HG02840 (cell line): ENCODE results near the gene ATP7A.
"Not testable (repeated sequence)": the region's sequence is repeated elsewhere in the genome, so short reads cannot be mapped to it uniquely, and the experiment has no call there.

Experiments
- ATAC-seq: cut with Tn5 transposase; IDR thresholded peaks from one replicate; pipeline ENCODE4 v1.9.1; 2021; ENCODE audit warnings: mild to moderate bottlenecking, moderate library complexity, moderate number of reproducible peaks; ENCODE audit not compliant: unreplicated experiment, low FRiP score

ATP7A gene

DNA sequence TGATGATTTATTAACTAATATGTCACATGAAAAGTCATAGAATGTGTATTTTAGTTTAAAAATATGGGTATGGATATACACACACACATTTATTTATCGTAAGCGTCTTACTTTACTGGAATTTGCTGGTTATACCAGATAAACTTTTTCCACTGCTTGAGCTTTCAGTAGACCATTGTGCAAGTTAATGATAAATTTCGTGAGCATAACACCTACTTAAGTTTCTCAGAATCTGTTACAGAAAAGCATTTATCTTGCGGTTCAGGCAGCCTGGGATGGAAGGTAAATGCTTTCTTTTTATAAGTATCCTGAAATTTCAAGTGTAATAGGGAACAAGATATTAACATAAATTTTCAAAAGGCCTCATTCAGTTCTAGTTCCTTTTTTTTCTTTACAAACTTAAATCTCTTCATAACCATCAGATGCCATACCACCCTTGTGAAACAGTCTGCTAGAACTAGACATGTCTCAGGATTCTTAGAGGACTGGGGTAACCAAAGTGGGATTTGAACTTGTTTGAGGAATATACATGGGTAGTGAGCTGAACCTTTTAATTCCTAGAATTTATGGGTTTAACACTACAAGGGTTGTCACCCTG is 27.7 kb downstream of the ATP7A start:
- ATAC-seq = no peak

DNA sequence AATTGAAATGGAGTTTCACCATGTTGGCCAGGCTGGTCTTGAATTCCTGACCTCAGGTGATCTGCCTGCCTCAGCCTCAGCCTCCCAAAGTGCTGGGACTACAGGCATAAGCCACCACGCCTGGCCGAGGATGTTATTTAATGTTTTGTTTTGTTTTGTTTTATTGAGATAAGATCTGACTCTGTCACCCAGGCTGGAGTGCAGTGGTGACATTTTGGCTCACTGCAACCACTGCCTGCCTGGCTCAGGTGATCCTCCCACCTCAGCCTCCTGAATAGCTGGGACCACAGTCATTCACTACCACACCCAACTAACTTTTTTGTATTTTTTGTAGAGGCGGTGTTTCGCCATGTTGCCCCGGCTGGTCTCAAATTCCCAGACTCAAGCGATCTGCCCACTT is 34.5 kb downstream of the ATP7A start:
- not testable (repeated sequence) for ATAC-seq

DNA sequence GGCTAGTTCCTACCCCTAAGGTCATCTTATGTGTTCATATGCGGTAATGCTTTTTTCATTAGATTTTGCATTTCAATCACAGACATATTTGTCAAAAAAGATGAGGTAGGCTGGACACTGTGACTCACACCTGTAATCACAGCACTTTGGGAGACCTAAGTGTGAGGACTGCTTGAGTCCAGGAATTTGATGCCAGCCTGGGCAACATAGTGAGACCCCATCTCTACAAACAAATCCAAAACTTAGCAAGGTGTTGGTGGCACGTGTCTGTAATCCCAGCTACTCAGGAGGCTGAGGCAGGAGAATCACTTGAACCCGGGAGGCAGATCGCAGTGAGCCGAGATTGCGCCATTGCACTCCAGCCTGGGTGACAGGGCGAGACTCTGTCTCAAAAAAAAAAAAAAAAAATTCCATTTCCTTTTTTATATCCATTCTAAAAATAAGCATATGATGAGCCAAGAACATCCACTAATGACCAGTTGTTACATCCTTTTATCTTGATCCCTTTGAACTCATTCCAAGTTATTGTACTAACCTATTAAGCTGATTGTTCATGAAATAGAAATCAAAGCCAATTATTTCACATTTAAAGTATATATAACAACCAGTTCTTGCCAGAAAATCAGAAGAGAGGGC is 35.5 kb downstream of the ATP7A start:
- ATAC-seq = no peak

DNA sequence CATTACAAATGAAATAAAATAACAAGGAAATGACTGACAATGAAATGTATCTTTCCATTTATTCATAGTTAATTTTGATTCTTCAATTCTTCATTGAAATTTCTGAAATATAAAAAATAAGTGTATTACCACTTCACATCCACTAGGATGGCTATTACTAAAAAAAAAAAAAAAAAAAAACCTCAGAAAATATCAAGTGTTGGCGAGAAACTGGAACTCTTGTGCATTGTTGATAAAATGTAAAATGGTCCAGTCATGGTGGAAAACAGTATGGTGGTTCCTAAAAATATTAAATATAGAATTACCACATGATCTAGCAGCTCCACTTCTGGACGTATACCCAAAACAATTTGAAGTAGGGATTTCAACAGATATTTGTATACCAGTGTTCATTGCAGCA is 36.1 kb downstream of the ATP7A start:
- ATAC-seq = no peak

DNA sequence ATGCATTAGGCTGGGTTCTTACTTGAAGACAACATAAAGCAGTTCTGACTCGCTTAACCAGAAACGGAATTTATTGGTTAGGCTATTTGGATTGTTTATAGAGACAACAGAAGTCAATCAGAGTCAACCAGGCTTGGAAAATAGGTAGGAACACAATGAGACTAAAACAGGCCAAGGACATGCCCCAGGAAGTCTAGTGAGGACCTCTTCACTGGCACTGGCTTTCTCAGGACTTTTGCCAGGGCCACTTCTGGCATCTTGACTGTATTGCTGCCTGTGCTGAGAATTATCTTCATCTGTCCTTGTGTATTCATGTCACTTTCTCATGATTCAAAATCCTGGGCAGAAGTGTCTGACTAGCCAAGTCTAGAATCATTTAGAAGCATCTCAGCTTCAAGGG is 39.3 kb downstream of the ATP7A start:
- no peak for ATAC-seq

DNA sequence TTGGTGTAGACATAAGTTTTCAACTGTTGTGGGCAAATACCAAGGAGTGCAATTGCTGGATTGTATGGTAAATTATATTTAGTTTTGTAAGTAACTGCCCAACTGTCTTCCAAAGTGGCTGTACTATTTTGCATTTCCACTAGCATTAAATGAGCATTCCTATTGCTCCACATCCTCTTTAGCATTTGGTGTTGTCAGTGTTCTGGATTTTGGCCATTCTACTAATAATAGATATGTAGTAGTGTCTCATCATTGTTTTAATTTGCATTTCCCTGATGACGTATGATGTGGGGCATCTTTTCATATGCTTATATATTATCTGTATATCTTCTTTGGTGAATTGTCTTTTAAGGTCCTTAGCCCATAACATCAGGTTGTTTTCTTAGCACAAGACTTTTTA is 41.7 kb downstream of the ATP7A start:
- ATAC-seq = no peak

DNA sequence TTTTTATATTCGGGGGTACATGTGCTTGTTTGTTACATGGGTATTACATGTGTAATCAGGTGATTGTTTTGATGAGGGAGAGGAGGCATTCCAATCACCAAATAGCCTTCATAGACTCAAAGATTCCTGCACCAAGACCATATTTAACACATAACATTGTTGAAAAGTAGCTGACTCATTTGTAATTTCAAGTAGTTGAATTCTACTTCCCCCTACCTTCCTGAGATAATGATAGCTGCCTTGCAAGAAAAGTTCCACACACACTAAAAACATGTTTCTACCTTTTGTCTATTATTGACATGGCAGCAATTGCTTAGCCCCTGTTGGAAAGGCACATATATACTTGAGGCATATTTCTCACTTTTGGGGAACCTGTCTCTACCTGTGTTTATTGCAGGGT is 42.8 kb downstream of the ATP7A start:
- ATAC-seq = no peak

DNA sequence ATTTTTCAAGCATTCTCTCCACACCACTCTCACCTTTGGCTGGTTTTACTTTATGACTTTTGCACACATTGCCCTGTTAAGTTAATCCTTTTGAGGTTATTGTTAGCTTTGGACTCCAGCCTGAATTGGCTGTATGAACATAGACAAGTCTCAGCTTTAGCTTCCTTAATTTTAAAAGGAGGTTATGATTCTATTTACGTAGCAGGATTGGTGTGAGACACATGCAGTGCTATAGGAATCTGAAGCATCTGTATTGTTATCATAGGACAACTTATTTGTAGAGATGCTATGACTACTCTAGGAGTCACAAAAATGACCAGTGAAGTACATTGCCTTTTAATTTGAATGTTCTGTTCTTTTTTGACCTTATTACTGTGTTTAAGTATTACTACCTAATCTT is 43.2 kb downstream of the ATP7A start:
- ATAC-seq = no peak

DNA sequence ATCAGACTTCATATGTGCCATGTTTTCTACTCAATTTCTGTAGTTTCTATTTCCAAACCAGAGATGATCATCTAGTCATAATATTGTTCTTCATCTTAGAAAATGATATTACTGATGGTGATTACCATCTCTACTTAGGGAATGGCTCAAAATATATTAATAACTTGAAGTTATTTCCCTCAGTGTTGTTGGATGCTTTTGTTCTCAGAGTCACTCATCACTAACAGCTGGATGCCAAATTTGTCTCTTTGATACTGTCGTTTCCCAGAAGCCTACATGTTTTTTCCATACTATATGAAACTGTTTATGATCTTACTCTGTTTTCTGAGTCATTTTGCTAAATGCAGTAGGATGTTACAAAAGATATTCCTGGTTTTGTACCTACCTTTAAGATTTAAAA is 50.1 kb downstream of the ATP7A start:
- no peak for ATAC-seq

DNA sequence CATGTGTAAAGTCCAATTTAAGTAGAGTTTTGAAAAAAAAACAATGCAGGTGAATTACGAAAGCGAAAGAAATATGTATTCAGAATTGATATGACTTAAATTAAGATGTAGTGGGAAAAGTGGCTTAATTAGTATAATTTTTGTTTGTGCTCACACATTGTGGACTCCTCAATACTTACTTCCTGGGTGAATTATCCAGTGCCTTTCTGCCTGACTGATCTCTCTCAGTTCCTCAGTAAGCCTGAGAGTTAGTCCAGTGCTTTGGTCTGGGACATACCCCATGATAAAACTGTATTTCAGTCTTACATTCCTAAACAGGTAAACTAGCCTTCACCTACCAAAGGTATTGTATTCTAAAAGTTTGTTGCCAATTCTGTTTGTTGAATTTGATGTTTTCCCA is 50.6 kb downstream of the ATP7A start:
- ATAC-seq = no peak

DNA sequence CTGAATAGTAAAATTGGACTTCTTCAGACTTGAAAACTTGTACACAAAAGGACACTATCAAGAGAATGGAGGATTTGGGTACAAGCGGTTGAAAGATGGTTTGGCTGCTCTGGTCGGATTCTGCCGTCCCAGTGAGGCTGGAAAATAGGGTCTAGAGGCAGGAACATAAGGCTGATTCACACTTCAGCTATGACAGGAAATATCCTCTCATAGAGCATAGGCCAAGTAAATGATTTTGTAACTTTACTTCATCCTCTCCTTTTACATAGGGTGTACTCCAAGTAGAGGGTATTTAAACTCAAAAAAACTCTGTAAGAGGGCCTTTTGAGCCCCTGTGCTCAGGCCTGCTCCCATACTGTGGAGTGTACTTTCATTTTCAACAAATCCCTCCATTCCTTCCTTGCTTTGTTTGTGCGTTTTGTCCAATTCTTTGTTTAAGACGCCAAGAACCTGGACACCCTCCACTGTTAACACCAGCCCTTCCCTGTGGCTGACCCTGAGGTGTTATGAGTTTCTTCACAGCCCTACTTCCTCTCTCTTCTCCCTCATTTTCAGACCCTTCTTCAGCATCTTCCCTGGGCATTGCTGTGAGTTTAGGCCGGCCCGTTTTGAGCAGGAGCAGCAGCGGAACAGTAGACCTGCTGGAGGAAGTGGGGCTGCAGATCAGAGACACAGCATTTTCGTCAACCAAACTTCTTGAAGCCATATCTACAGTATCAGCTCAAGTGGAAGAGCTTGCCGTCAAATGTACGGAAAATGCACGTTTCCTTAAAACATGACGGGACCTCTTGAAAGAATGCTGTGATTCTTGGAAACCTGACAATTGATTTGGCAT is 51.8 kb downstream of the ATP7A start:
- ATAC-seq = no peak

DNA sequence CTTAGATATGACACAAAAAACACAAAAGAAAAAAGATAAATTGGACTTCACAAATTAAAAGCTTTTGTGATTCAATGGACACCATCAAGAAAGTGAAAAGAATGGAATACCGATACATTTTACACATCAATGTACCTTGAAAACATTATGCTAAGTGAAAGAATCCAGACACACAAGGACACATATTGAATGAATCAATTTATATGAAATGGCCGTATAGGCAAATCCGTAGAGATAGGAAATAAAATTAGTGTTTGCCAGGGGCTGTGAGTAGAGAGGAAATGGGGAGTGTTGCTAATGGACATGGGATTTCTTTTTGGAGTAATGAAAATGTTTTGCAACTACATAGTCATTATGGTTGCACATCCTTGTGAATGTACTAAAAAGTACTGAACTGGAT is 55.9 kb downstream of the ATP7A start:
- no peak for ATAC-seq

DNA sequence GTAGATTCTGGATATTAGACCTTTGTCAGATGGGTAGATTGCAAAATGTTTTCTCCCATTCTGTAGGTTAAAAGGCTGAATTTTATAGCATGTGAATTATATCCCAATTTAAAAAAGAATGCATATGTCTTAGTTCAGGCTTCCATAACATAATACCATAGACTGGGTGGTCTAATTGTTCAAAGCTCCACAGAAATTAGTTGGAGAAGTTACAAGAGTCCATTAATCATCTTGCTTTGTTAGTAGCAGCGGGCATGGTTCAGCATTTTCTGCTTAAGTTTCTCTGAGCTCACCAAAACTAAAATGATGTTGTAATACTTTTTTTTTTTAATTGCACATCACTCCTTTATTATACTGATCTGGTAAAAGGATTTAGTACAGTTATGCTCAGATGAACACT is 57.1 kb downstream of the ATP7A start:
- ATAC-seq = no peak

DNA sequence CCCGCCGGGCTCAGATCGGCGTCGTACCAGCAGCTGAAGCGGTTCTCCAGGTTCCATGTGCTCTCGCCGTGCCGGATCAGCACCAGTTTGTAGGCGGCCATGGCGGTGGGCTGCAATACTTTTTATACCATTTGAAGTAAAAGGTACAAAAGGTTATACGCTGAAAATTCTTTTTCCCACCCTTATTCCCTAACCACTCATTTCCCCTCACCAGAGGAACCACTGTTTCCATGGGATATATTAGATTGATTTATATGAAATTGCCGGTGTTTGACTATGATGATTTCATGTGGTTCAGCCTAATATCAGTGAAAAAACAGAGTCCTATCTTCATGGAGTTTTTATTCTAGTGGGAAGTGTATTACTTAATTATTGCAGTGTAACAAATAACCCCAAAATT is 59.0 kb downstream of the ATP7A start, which contains the start of gene PGAM4:
TSS of gene PGAM4 (minus strand) at position 101 of the 400 bp plus-strand sequence. CDS start at position 101, 0 bp downstream.
- no peak for ATAC-seq

DNA sequence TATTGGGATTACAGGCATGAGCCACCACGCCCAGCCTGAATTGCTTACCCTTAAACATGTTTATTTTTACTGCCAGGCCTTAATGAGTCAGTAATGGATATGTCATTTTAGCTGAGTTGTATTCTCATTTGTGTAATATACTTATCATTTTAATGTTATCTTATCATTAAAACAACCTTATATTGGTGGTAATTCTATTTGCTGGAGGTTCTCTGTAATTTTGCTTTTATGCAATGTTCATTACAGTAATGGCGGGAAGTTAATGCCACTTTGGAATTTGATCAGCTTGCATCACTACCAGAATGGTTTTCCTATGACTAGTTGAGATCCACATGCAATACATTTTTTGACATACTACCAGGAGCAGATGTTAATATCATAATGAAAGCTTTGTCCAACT is 65.3 kb downstream of the ATP7A start:
- ATAC-seq = no peak

DNA sequence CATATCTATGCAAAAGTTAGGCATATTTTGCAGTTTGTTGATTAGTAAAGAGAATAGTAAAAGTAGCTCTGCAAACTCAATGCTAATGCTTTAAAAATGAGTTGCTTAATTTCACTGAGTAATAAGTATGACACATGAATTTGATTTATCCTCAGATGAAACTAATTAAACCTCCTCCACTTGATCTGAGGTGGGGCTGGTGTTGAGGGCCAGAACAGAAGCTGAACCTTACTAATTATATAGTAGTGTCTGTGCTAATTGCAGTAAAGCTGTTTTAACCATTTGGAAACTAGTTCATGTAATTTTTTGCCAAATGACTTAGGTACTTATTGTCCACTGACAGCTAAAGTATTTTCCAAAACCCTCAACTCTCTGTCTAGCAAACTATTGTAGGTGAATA is 66.6 kb downstream of the ATP7A start:
- ATAC-seq = no peak

DNA sequence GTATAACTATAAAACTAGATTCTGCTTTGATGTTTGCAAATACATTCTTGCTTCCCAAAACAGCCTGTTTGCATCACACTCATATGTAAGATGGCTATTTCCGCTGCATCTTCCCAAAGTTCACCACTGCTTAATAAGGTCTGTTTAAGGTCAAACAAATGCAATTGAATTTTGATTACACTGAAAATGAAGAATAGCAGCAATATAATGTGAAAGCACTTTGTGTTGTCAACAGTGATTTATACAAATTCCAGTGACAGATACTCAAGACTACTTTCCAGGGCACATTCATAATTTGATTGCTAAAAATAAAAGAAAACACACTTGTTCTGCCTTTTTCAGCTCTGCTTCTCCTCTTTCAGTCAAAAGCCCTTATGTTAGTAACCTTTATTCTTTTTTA is 67.0 kb downstream of the ATP7A start:
- ATAC-seq = no peak

DNA sequence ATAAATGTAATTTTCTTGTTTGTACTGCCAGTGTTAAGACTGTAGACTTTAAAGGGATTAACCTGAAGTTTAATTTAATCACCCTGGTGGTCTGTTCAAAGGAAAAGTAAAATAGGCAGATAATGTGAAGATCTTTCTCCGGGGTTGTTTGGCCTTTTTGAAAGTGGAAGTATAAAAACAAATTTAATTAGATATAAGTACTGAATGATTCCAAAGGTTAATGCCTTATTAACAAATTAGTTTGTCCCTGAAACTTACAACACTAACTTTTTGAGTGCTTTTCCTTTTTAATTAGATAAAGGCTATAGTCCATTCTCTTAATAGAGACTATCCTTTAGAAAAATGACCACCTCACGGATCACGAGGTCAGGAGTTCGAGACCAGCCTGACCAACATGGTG is 69.4 kb downstream of the ATP7A start:
- no peak for ATAC-seq

DNA sequence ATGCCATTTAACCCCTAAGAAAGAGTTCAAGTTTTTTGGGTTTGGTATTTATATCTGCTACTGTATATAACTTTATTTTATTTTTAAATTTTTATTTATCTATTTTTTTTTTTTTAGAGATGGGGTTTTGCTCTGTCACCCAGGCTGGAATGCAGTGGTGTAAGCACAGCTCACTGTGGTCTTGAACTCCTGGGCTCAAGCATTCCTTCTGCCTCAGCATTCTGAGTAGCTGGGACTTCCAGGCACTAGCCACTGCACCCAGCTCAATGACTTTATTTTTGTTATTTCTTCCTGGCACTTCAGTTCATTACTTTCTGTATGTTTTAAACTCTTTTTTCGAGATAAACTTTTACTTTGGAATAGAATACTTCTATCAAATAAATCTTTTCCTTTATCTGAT is 101.4 kb downstream of the ATP7A start:
- ATAC-seq = no peak

DNA sequence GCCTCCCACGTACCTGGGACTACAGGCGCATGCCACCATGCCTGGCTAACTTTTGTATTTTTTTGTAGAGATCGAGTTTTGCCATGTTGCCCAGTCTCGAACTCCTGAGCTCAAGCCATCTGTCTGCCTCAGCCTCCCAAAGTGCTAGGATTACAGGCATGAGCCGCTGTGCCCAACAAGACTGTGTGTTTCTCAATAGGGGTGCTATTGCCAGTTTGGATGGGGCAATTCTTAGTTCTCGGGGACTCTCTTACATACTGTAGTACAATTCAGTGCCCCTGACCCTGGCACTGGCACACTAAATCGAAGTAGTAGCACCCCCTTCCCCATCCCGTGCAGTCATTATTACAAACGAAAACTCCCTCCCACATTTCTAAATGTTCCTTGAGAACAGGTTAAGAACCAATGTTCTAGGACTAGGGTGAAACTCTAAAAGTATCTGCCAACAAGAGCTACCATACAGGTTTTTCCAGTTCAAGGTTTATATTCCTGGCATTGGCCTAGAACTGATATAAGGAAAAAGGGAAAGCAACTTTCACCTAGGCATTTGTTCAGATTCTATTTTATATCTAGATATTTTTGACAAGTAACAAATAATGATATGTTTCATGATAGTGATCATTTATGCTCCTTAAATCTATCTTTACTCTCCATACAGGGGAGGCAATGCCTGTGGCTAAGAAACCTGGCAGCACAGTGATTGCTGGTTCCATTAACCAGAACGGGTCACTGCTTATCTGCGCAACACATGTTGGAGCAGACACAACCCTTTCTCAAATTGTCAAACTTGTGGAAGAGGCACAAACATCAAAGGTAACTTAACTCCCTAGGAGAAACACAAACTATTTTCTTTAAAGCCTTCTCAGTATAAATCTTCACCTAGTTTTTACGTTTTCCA is 109.3 kb downstream of the ATP7A start:
- no peak for ATAC-seq
